Ovary (tissue), 9 donors: ENCODE measurements around the gene GUCY2D. TPM values are rescaled to one million over a fixed set of nuclear protein-coding genes. Genes with fewer than 3 reads are reported as not detected.

ENCODE experiments used
- DNase-seq, 5 donors: peaks; one replicate each; pipeline ENCODE4 v3.0.0-alpha.2; 2019 to 2020
- H3K27ac ChIP-seq, 2 donors: fragments of 200-600 bp; one replicate each; pipeline versions ENCODE4 v1.5.1 to v1.8.0; 2019 to 2022
- H3K27me3 ChIP-seq: fragments of 200-600 bp; one replicate; pipeline ENCODE4 v1.8.0; 2022
- H3K36me3 ChIP-seq: fragments of 200-600 bp; sonication (generic); one replicate; pipeline ENCODE4 v1.5.1; 2019
- H3K4me1 ChIP-seq: one replicate; pipeline ENCODE4 v1.8.1; 2013; ENCODE audit warnings: mild to moderate bottlenecking, moderate library complexity; ENCODE audit not compliant: insufficient read depth
- H3K4me3 ChIP-seq: fragments of 200-600 bp; sonication (generic); one replicate; pipeline ENCODE4 v1.5.1; 2017
- H3K9me3 ChIP-seq, 2 donors: fragments of 200-600 bp in 1 of 2; sonication (generic) in 1 of 2; one replicate each; pipeline versions ENCODE4 v1.5.1 to v1.8.1; 2013 to 2019; ENCODE audit warnings: mild to moderate bottlenecking in 1 of 2, moderate library complexity in 1 of 2
- EP300 ChIP-seq: sonication (generic); formaldehyde crosslinking; IDR thresholded peaks from one replicate; pipeline ENCODE4 v1.6.1; 2017; ENCODE audit warnings: antibody characterized with exemption
- POLR2A ChIP-seq: fragments of 450-650 bp; IDR thresholded peaks from one replicate; pipeline ENCODE4 v1.6.1; 2017; ENCODE audit warnings: antibody characterized with exemption, mild to moderate bottlenecking, moderate library complexity
- WGBS, 3 donors: extraction: QIAGEN DNeasy Blood & Tissue Kit in 1 of 3; methylation state at CpG; one replicate each; pipeline versions ENCODE4 v1.1.5 to v1.1.7; 2013 to 2017; 5-methylcytosine and 5-hydroxymethylcytosine counted together
- intact Hi-C, 4 donors: fragments of 100-400 bp; cut with DNase I; formaldehyde crosslinking; loops; one replicate each; pipeline versions ENCODE4 v1.11.0 to v1.15.1; 2022 to 2023
- polyA plus RNA-seq, 2 donors: library from polyadenylated mRNA; stranded (reverse); fragments of 200-250 nt in 1 of 2; fragments of 350-450 nt in 1 of 2; fragmentation: Illumina TruSeq in 1 of 2; extraction: RNeasy Lipid Tissue Mini Kit (QIAGEN cat#74804) in 1 of 2; gene quantifications; one replicate each; pipeline ENCODE4 v1.2.3, GENCODE V29; 2013 to 2014
- total RNA-seq, 7 donors: library from RNA; depleted of rRNA in 2 of 7; stranded (reverse); fragments of >200 nt in 2 of 7; fragmentation: NEBNext Ultra II Directional in 3 of 7; extraction: Animal tissue kit (Norgen Biotek cat#: 25700) in 3 of 7; gene quantifications; one replicate each; pipeline versions ENCODE4 v1.1.0 to v1.2.4, GENCODE V29; 2016 to 2023
- TF ChIP-seq, protein P1 (sequence below), 3 donors: fragments of 450-650 bp in 2 of 3; fragments of 200-600 bp in 1 of 3; IDR thresholded peaks; one replicate each; pipeline versions ENCODE4 v1.5.1 to v1.8.0; 2016 to 2022; ENCODE audit warnings: antibody characterized with exemption in 3 of 3, mild to moderate bottlenecking in 1 of 3
- donor health status: DM: no; HTN: no; CAD: no; lungs with moderate emphysema.
- donor health status: DM: no; HTN: no; CAD: no.
- donor health status: Bipolar disorder and iron deficiency.
- donor health status: DM: yes; HTN: yes; CAD: no.
- donor health status: DM: no; HTN: no; CAD: no.
- donor health status: DM: yes; HTN: yes; CAD: no.

Gene GUCY2D
- total and polyA plus RNA-seq, 9 donors: 0.05 to 0.42 (median 0.10) TPM; not detected in 6

DNA sequence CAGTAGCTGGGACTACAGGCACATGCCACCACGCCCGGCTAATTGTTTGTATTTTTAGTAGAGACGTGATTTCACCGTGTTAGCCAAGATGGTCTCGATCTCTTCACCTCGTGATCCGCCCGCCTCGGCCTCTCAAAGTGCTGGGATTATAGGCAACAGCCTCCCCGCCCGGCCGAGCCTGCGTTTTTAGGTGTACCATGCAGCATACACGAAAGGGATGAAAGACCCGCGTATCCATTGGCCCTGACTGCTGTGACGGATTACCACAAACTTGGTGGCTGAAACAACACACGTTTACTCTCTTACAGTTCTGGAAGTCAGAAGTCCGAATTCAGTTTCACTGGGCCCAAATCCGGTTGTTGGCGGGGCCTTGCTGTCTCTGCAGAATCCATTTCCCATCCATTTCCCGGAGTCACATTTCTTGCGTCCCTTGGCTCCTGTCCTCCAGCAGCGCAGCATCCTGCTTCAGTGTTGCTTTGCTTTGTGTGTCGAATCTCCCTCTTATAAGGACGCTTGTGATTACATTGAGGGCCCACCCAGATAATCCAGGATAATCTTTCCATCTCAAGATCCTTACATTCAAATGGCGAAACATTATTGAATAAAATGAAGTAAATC, 8.3 kb upstream of the GUCY2D start:
- WGBS, 3 donors: 92 to 93% (median 93%) methylated on average over 27 of the region's 27 CpGs
- Histone ChIP-seq H3K9me3 (no peaks in the 10 kb centered on the region), H3K4me1 (no peaks in the 10 kb centered on the region), H3K36me3 (no peaks in the 10 kb centered on the region), H3K27me3 (no peaks in the 10 kb centered on the region), H3K4me3 (no peak overlapping the region), H3K27ac (no peak overlapping the region)
- TF ChIP-seq POLR2A (no peak), EP300 (no peak)
- TF ChIP-seq, protein P1, sequence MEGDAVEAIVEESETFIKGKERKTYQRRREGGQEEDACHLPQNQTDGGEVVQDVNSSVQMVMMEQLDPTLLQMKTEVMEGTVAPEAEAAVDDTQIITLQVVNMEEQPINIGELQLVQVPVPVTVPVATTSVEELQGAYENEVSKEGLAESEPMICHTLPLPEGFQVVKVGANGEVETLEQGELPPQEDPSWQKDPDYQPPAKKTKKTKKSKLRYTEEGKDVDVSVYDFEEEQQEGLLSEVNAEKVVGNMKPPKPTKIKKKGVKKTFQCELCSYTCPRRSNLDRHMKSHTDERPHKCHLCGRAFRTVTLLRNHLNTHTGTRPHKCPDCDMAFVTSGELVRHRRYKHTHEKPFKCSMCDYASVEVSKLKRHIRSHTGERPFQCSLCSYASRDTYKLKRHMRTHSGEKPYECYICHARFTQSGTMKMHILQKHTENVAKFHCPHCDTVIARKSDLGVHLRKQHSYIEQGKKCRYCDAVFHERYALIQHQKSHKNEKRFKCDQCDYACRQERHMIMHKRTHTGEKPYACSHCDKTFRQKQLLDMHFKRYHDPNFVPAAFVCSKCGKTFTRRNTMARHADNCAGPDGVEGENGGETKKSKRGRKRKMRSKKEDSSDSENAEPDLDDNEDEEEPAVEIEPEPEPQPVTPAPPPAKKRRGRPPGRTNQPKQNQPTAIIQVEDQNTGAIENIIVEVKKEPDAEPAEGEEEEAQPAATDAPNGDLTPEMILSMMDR (IDR thresholded peaks at IDR 0.05): no peak
- intact Hi-C loops: loop anchor here in 3 of 4 donors (5.0 kb wide), 2 partner anchors 63 to 172 kb away; no protein-coding TSS in a partner anchor
- DNase-seq: no peak

GRCh38 chr17:7995724-7996123, 6.7 kb upstream of the GUCY2D start:
- H3K4me3 ChIP-seq: no peak overlapping the region
- no peaks in the 10 kb centered on the region for H3K36me3 ChIP-seq
- DNase-seq: no peak
- no peak overlapping the region for H3K27ac ChIP-seq
- H3K4me1 ChIP-seq: no peaks in the 10 kb centered on the region
- 89 to 99% (median 96%) methylated on average over 2 of the region's 2 CpGs for WGBS, 3 donors
- no peaks in the 10 kb centered on the region for H3K27me3 ChIP-seq
- no peaks in the 10 kb centered on the region for H3K9me3 ChIP-seq
- intact Hi-C loops: no loop called here
- TF ChIP-seq, protein P1 (IDR thresholded peaks at IDR 0.05): no peak
- TF ChIP-seq POLR2A: no peak
- no peak for TF ChIP-seq EP300

DNA sequence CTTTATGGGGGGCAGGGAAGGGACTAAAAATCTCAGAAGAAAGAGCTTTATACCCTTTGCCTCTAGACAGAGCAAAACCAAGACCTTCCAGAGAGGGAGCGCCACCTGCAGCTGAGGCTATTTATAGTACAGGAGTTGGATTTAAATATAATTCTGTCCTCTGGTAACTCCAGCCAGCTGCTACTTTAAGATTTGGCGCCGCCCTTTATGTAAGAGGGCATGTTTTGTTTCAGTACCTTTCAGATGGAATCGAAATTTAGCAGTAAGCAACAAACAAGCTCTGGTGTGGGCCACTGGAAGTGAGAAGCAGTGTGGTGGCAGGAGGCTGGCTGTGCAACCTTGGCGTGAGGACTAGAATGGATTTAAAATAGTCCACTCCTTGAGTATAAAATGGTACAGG, 5.2 kb upstream of the GUCY2D start:
- WGBS, 3 donors: 7 to 15% (median 15%) methylated on average over 5 of the region's 5 CpGs
- DNase-seq: no peak
- H3K9me3 ChIP-seq: no peaks in the 10 kb centered on the region
- H3K36me3 ChIP-seq: no peaks in the 10 kb centered on the region
- no peak for TF ChIP-seq POLR2A
- no peak for TF ChIP-seq EP300
- TF ChIP-seq, protein P1 (IDR thresholded peaks at IDR 0.05): no peak
- H3K4me1 ChIP-seq: no peaks in the 10 kb centered on the region
- H3K27ac ChIP-seq: no peak overlapping the region
- intact Hi-C loops: no loop called here
- no peaks in the 10 kb centered on the region for H3K27me3 ChIP-seq
- no peak overlapping the region for H3K4me3 ChIP-seq

DNA sequence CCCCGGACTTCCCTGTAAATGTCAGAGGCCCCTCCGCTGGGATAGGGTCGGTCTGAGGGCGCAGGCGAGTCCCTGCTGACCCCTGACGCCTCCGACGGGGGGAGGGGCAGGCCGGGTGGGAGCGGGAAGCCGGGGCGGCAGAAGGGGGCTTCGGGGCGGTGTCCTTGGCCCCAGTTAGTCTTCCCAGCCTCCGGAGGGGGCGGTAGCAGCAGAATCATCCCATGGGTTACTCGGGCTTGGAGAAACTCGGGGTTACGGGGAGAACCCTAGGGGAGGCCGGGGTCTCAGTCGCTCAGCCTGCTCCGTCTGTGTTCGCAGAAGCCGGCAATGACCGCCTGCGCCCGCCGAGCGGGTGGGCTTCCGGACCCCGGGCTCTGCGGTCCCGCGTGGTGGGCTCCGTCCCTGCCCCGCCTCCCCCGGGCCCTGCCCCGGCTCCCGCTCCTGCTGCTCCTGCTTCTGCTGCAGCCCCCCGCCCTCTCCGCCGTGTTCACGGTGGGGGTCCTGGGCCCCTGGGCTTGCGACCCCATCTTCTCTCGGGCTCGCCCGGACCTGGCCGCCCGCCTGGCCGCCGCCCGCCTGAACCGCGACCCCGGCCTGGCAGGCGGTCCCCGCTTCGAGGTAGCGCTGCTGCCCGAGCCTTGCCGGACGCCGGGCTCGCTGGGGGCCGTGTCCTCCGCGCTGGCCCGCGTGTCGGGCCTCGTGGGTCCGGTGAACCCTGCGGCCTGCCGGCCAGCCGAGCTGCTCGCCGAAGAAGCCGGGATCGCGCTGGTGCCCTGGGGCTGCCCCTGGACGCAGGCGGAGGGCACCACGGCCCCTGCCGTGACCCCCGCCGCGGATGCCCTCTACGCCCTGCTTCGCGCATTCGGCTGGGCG, 542 bp downstream of the GUCY2D start:
- no peaks in the 10 kb centered on the region for H3K9me3 ChIP-seq
- 2 to 6% (median 3%) methylated on average over 36 to 92 of the region's 92 CpGs for WGBS, 3 donors
- no peak overlapping the region for H3K4me3 ChIP-seq
- no peaks in the 10 kb centered on the region for H3K36me3 ChIP-seq
- intact Hi-C loops: no loop called here
- no peak overlapping the region for H3K27ac ChIP-seq
- H3K4me1 ChIP-seq: no peaks in the 10 kb centered on the region
- no peaks in the 10 kb centered on the region for H3K27me3 ChIP-seq
- TF ChIP-seq EP300 (no peak), POLR2A (no peak)
- TF ChIP-seq, protein P1 (IDR thresholded peaks at IDR 0.05): no peak
- no peak for DNase-seq
